Fibroblast of the aortic adventitia (primary cell): ENCODE measurements around the gene ARHGEF25. TPM values are rescaled to one million over a fixed set of nuclear protein-coding genes. Genes with fewer than 3 reads are reported as not detected.

Source experiments
- DNase-seq: peaks from one replicate; pipeline ENCODE4 v3.0.0-alpha.2; 2010; ENCODE audit warnings: low read depth
- H3K4me3 ChIP-seq: 2 replicates; pipeline ENCODE4 v1.5.1; 2011; ENCODE audit warnings: low read depth, mild to moderate bottlenecking, control low read depth, low read length, moderate library complexity
- CTCF ChIP-seq: IDR thresholded peaks from 2 replicates; pipeline ENCODE4 v1.5.1; 2011; ENCODE audit warnings: mild to moderate bottlenecking, low read length, control low read depth, inconsistent platforms; ENCODE audit not compliant: insufficient read depth
- total RNA-seq: library from RNA; depleted of rRNA; stranded (reverse); fragments of >200 nt; gene quantifications from 2 replicates; pipeline ENCODE4 v1.2.3, GENCODE V29; 2012; ENCODE audit warnings: low replicate concordance

The ARHGEF25 gene
- total RNA-seq, 1 donor, result 18.3 TPM

- TF ChIP-seq CTCF, result no peak
- no peak for DNase-seq
- no peak overlapping the region for H3K4me3 ChIP-seq
These were observed 16.5 kb downstream of the ARHGEF25 start for GRCh38 chr12:57627501-57628279.

- TF ChIP-seq CTCF, result no peak
These were observed 17.3 kb downstream of the ARHGEF25 start for GRCh38 chr12:57628280-57629191.

GRCh38 chr12:57629897-57630471 is 18.7 kb downstream of the ARHGEF25 start:
- no peak overlapping the region for H3K4me3 ChIP-seq
- no peak for DNase-seq
- no peak for TF ChIP-seq CTCF

More at GRCh38 chr12:57628280-57629191, 17.3 kb downstream of the ARHGEF25 start:
- no peak for DNase-seq
- H3K4me3 ChIP-seq, result no peak overlapping the region

- no peak for TF ChIP-seq CTCF
These were observed 19.7 kb downstream of the ARHGEF25 start for GRCh38 chr12:57630891-57631433.

GRCh38 chr12:57631566-57632072 is 20.4 kb downstream of the ARHGEF25 start:
- H3K4me3 ChIP-seq, result peak overlapping the region; percentile 69
- no peak for DNase-seq
- TF ChIP-seq CTCF, result no peak

More at GRCh38 chr12:57630891-57631433, 19.7 kb downstream of the ARHGEF25 start:
- no peak overlapping the region for H3K4me3 ChIP-seq
- DNase-seq, result no peak
